Right atrium auricular region (tissue), 2 donors: Measurements from ENCODE around the gene KIF27. TPM values are rescaled to one million over a fixed set of nuclear protein-coding genes. Genes with fewer than 3 reads are reported as not detected.

ENCODE experiments used
- DNase-seq: peaks from one replicate; pipeline ENCODE4 v3.0.0-alpha.2; 2019; ENCODE audit warnings: low spot score
- H3K27ac ChIP-seq, 2 donors: fragments of 200-600 bp; sonication (generic); 1 replicate in 1 of 2; 2 replicates in 1 of 2; pipeline ENCODE4 v1.5.1; 2016 to 2019
- H3K27me3 ChIP-seq, 2 donors: fragments of 200-600 bp; sonication (generic); one replicate each; pipeline versions ENCODE4 v1.5.1 to v1.6.0; 2017 to 2019
- H3K36me3 ChIP-seq: fragments of 200-600 bp; sonication (generic); one replicate; pipeline ENCODE4 v1.5.1; 2016
- H3K4me1 ChIP-seq, 2 donors: fragments of 200-600 bp; sonication (generic); one replicate each; pipeline versions ENCODE4 v1.5.1 to v1.6.0; 2017 to 2019
- H3K4me3 ChIP-seq, 2 donors: fragments of 200-600 bp; sonication (generic); 1 replicate in 1 of 2; 2 replicates in 1 of 2; pipeline ENCODE4 v1.5.1; 2017 to 2019; ENCODE audit warnings: mild to moderate bottlenecking in 1 of 2, moderate library complexity in 1 of 2
- H3K9me3 ChIP-seq, 2 donors: fragments of 200-600 bp; sonication (generic); one replicate each; pipeline ENCODE4 v1.5.1; 2019
- total RNA-seq, 2 donors: library from RNA; depleted of rRNA; stranded (reverse); fragments of >200 nt; gene quantifications; one replicate each; pipeline ENCODE4 v1.1.0, GENCODE V29; 2016
- TF ChIP-seq, protein P1 (sequence below), 2 donors: fragments of 200-600 bp; sonication (generic); IDR thresholded peaks; one replicate each; pipeline ENCODE4 v1.5.1; 2019; ENCODE audit warnings: antibody characterized with exemption in 2 of 2

The KIF27 gene
- total RNA-seq, 2 donors from 2014 or later: 4.3 to 4.6 TPM

GRCh38 chr9:83964973-83965349 lies 43.7 kb upstream of the KIF27 start:
- Histone ChIP-seq H3K27me3 (no peaks in the 10 kb centered on the region), H3K36me3 (peaks cover 17% of the 10 kb centered on the region), H3K9me3 (no peaks in the 10 kb centered on the region), H3K27ac (no peak overlapping the region), H3K4me1 (peaks cover 0 to 3% of the 10 kb centered on the region in 2 donors), H3K4me3 (no peak overlapping the region)
- no peak for DNase-seq
- TF ChIP-seq, protein P1, sequence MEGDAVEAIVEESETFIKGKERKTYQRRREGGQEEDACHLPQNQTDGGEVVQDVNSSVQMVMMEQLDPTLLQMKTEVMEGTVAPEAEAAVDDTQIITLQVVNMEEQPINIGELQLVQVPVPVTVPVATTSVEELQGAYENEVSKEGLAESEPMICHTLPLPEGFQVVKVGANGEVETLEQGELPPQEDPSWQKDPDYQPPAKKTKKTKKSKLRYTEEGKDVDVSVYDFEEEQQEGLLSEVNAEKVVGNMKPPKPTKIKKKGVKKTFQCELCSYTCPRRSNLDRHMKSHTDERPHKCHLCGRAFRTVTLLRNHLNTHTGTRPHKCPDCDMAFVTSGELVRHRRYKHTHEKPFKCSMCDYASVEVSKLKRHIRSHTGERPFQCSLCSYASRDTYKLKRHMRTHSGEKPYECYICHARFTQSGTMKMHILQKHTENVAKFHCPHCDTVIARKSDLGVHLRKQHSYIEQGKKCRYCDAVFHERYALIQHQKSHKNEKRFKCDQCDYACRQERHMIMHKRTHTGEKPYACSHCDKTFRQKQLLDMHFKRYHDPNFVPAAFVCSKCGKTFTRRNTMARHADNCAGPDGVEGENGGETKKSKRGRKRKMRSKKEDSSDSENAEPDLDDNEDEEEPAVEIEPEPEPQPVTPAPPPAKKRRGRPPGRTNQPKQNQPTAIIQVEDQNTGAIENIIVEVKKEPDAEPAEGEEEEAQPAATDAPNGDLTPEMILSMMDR (IDR thresholded peaks at IDR 0.05): no peak

- no peaks in the 10 kb centered on the region for H3K9me3 ChIP-seq
- no peaks in the 10 kb centered on the region for H3K27me3 ChIP-seq
- no peaks in the 10 kb centered on the region for H3K36me3 ChIP-seq
- H3K4me1 ChIP-seq: no peaks in the 10 kb centered on the region
- no peak overlapping the region for H3K4me3 ChIP-seq
- TF ChIP-seq, protein P1 (IDR thresholded peaks at IDR 0.05): no peak
- no peak overlapping the region for H3K27ac ChIP-seq
- DNase-seq: no peak
Measured at GRCh38 chr9:83962165-83962564, 40.9 kb upstream of the KIF27 start.

- DNase-seq: no peak
- H3K4me1 ChIP-seq: peaks cover 0 to 2% of the 10 kb centered on the region in 2 donors
- no peaks in the 10 kb centered on the region for H3K36me3 ChIP-seq
- H3K27me3 ChIP-seq: no peaks in the 10 kb centered on the region
- no peaks in the 10 kb centered on the region for H3K9me3 ChIP-seq
- no peak overlapping the region for H3K27ac ChIP-seq
- TF ChIP-seq, protein P1 (IDR thresholded peaks at IDR 0.05): no peak
- no peak overlapping the region for H3K4me3 ChIP-seq
Measured at GRCh38 chr9:83960991-83961390, 39.8 kb upstream of the KIF27 start.

- Histone ChIP-seq H3K36me3 (peaks cover 6% of the 10 kb centered on the region), H3K9me3 (no peaks in the 10 kb centered on the region), H3K27me3 (no peaks in the 10 kb centered on the region), H3K27ac (no peak overlapping the region), H3K4me1 (peaks cover 5 to 14% of the 10 kb centered on the region in 2 donors), H3K4me3 (no peak overlapping the region)
- TF ChIP-seq, protein P1 (IDR thresholded peaks at IDR 0.05): no peak
- DNase-seq: no peak
Measured at GRCh38 chr9:83959061-83959460, 37.8 kb upstream of the KIF27 start.

GRCh38 chr9:83957248-83957513 lies 35.9 kb upstream of the KIF27 start:
- TF ChIP-seq, protein P1 (IDR thresholded peaks at IDR 0.05): no peak
- H3K27me3 ChIP-seq: no peaks in the 10 kb centered on the region
- DNase-seq: no peak

DNA sequence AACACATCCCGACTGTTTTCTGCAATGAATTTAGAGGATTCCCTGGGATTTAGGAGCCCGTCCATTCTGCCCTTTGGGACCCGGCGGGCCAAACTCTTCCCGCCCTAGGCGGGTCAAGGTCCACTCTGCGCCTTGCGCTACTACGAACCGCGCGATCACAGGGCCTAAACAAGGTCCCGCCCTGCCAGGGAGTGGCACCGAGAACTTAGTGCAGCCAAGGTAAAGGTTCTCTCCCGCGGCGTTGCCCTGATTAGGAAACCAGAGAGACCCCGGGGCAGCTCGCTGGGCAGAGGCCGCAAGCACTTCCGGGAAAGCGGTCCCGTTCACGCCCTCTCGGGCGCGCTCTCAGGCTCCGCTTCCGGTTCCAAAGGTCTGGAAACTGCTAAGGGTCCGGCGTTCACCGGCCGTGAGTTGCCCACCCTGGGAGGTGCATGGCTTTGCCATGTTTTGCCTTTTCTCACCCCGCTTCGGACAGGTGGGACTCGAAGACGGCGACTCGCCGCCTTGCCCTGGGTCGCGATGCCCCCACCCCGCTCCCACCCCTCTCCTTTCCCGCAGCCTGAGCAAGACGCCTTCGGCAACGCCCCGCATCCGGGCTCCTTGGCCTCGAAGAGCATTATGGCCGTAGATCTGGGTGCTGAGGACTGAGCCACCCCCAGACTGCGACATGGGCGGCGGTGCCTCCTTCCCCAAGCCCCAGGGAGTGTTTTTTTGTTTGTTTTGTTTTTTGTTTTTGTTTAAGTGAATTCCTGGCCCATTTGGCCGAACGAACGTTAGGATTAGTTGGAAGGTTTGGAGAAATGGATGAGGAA lies 35.4 kb upstream of the KIF27 start:
- Histone ChIP-seq H3K27ac (peak overlapping the region; percentile 81 to 85), H3K9me3 (no peaks in the 10 kb centered on the region), H3K36me3 (peaks cover 16% of the 10 kb centered on the region), H3K4me3 (peak overlapping the region; percentile 56 to 73), H3K4me1 (peaks cover 5 to 14% of the 10 kb centered on the region in 2 donors), H3K27me3 (no peaks in the 10 kb centered on the region)
- TF ChIP-seq, protein P1 (IDR thresholded peaks at IDR 0.05): peak in 1 of 2 donors; percentile 22
- peak; percentile 81 for DNase-seq

More at GRCh38 chr9:83957248-83957513, 35.9 kb upstream of the KIF27 start:
- no peaks in the 10 kb centered on the region for H3K9me3 ChIP-seq
- peak overlapping the region; percentile 56 to 73 for H3K4me3 ChIP-seq
- H3K4me1 ChIP-seq: peaks cover 5 to 14% of the 10 kb centered on the region in 2 donors
- peak overlapping the region; percentile 81 to 85 for H3K27ac ChIP-seq
- H3K36me3 ChIP-seq: peaks cover 12% of the 10 kb centered on the region
